Body of pancreas (tissue), 4 donors: ENCODE results near the gene MTX3.

Experiments
- POLR2A ChIP-seq, 3 donors: fragments of 450-650 bp; IDR thresholded peaks; one replicate each; pipeline ENCODE4 v1.6.1; 2016; ENCODE audit warnings: antibody characterized with exemption in 3 of 3, mild to moderate bottlenecking in 2 of 3
- TF ChIP-seq, protein P1 (sequence below), 7 experiments: fragments of 450-650 bp in 4 of 7; fragments of 200-600 bp in 3 of 7; sonication (generic) in 3 of 7; IDR thresholded peaks; one replicate each; pipeline ENCODE4 v1.5.1; 2016 to 2019; ENCODE audit warnings: antibody characterized with exemption in 7 of 7

DNA sequence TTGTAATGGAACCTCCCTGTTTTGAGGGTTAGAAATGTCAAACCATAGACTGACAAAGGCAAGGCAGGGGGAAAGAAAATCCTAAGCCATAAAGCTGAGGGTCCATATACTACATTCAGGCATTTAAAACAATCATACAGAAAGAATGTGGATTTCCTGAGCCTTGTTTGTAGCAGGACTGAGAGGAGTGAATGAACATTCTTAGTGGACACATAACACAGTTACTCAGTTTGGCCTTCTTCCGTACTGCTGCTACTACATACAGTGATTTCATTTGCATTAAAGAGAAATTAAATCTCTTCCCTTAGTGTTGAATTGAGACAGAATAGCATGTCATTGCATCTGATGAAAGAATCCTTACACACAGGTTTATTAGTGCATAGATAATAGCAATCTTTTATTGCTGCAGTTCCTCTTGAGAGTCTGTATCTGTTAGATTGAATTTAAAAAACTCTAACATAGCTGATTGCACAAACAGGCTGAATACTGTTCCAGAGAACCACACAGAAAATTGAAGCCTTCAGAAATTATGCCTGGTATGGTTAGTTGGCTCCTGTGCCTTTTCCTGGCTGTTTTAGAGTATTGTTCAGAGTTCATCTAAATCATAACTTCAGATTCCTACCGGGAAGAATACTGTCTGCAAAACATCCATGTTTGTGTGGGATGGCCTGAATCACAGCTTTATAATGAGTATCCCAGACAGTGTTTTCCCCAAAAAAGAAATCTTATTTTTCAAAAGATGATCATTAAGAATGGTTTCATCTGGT is 2.0 kb upstream of the MTX3 start:
- TF ChIP-seq, protein P1, sequence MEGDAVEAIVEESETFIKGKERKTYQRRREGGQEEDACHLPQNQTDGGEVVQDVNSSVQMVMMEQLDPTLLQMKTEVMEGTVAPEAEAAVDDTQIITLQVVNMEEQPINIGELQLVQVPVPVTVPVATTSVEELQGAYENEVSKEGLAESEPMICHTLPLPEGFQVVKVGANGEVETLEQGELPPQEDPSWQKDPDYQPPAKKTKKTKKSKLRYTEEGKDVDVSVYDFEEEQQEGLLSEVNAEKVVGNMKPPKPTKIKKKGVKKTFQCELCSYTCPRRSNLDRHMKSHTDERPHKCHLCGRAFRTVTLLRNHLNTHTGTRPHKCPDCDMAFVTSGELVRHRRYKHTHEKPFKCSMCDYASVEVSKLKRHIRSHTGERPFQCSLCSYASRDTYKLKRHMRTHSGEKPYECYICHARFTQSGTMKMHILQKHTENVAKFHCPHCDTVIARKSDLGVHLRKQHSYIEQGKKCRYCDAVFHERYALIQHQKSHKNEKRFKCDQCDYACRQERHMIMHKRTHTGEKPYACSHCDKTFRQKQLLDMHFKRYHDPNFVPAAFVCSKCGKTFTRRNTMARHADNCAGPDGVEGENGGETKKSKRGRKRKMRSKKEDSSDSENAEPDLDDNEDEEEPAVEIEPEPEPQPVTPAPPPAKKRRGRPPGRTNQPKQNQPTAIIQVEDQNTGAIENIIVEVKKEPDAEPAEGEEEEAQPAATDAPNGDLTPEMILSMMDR (IDR thresholded peaks at IDR 0.05): no peak
- TF ChIP-seq POLR2A (IDR thresholded peaks at IDR 0.05): no peak
